CD8-positive, alpha-beta memory T cell (primary cell): ENCODE data around the gene PCDH1. TPM values are rescaled to one million over a fixed set of nuclear protein-coding genes. Genes with fewer than 3 reads are reported as not detected.
"Not testable (repeated sequence)": the region's sequence is repeated elsewhere in the genome, so short reads cannot be mapped to it uniquely, and the experiment has no call there.

ENCODE experiments used
- CTCF ChIA-PET: fragments of 350-600 bp; sonication (Branson Sonifier 250); formaldehyde crosslinking; loops from one replicate; lab custom pipeline; 2021; ENCODE audit warnings: antibody characterized with exemption; lab: Charles Lee
- POLR2A ChIA-PET: fragments of 350-600 bp; sonication (Branson Sonifier 250); formaldehyde crosslinking; loops from one replicate; lab custom pipeline; 2021; ENCODE audit warnings: antibody characterized with exemption; lab: Charles Lee
- DNase-seq, 5 donors: peaks; one replicate each; pipeline versions ENCODE4 v3.0.0 to v3.0.0-alpha.2; 2020 to 2022; ENCODE audit warnings: mixed read lengths in 1 of 5
- H3K27ac ChIP-seq: one replicate; pipeline ENCODE4 v1.7.0; 2013; ENCODE audit warnings: low read depth, mild to moderate bottlenecking, low read length, moderate library complexity
- H3K27me3 ChIP-seq: 2 replicates; pipeline ENCODE4 v1.7.0; 2013; ENCODE audit warnings: low read length, mild to moderate bottlenecking; ENCODE audit not compliant: insufficient read depth, poor library complexity, severe bottlenecking
- H3K36me3 ChIP-seq: 2 replicates; pipeline ENCODE4 v1.7.0; 2013; ENCODE audit warnings: mild to moderate bottlenecking, low read length, moderate library complexity; ENCODE audit not compliant: insufficient read depth
- H3K4me1 ChIP-seq: 2 replicates; pipeline ENCODE4 v1.7.0; 2013; ENCODE audit warnings: mild to moderate bottlenecking, low read length, moderate library complexity; ENCODE audit not compliant: insufficient read depth
- H3K4me3 ChIP-seq: 2 replicates; pipeline ENCODE4 v1.7.0; 2013; ENCODE audit warnings: mild to moderate bottlenecking, low read length
- H3K9me3 ChIP-seq: 2 replicates; pipeline ENCODE4 v1.7.0; 2013; ENCODE audit warnings: mild to moderate bottlenecking, low read length
- H3K27ac Mint-ChIP-seq, 8 donors: one replicate each; pipeline ENCODE4 v1.8.0; 2020 to 2021; ENCODE audit warnings: mixed read lengths in 8 of 8, mild to moderate bottlenecking in 6 of 8, inconsistent platforms in 3 of 8, moderate library complexity in 3 of 8
- H3K27me3 Mint-ChIP-seq, 2 donors: one replicate each; pipeline ENCODE4 v1.8.0; 2020 to 2021; ENCODE audit warnings: mixed read lengths in 2 of 2, mild to moderate bottlenecking in 1 of 2, moderate library complexity in 1 of 2
- H3K36me3 Mint-ChIP-seq, 3 donors: one replicate each; pipeline ENCODE4 v1.8.0; 2020 to 2021; ENCODE audit warnings: mixed read lengths in 3 of 3, inconsistent platforms in 1 of 3, mild to moderate bottlenecking in 1 of 3
- H3K4me1 Mint-ChIP-seq, 3 donors: one replicate each; pipeline ENCODE4 v1.8.0; 2020 to 2021; ENCODE audit warnings: mixed read lengths in 3 of 3, inconsistent platforms in 1 of 3, mild to moderate bottlenecking in 1 of 3
- H3K4me3 Mint-ChIP-seq, 7 donors: one replicate each; pipeline ENCODE4 v1.8.0; 2020 to 2021; ENCODE audit warnings: mixed read lengths in 7 of 7, mild to moderate bottlenecking in 6 of 7, moderate library complexity in 4 of 7, inconsistent platforms in 2 of 7
- H3K9me3 Mint-ChIP-seq, 5 donors: one replicate each; pipeline ENCODE4 v1.8.0; 2020 to 2022; ENCODE audit warnings: mixed read lengths in 5 of 5, mild to moderate bottlenecking in 3 of 5, moderate library complexity in 2 of 5, inconsistent platforms in 1 of 5
- polyA plus RNA-seq: library from polyadenylated mRNA; unstranded; fragments of 300-500 nt; fragmentation: Illumina TruSeq; gene quantifications from one replicate; pipeline ENCODE4 v1.2.3, GENCODE V29; 2021
- total RNA-seq, 2 experiments: library from RNA; stranded (reverse); gene quantifications; one replicate each; pipeline ENCODE4 v1.2.3, GENCODE V29; 2021

PCDH1 gene
- total and polyA plus RNA-seq, 3 experiments from 2014 or later, result 0.54 TPM; not detected in 2

- no peaks in the 10 kb centered on the region for H3K27me3 ChIP-seq
Measured at GRCh38 chr5:141821430-141821925, 56.7 kb downstream of the PCDH1 start.

DNA sequence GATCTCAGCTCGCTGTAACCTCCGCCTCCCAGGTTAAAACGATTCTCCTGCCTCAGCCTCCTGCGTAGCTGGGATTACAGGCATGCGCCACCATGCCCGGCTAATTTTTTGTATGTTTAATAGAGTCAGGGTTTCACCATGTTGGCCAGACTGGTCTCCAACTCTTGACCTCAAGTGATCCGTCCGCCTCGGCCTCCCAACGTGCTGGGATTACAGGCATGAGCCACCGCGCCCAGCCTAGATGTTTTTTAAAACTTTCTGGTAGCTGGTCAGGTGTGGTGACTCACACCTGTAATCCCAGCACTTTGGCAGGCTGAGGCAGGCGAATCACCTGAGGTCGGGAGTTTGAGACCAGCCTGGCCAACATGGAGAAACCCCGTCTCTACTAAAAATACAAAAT lies 57.5 kb downstream of the PCDH1 start:
- CTCF ChIA-PET, result interaction anchor here (1.2 kb wide), 1 partner anchor 10 kb away, joined by 3 read pairs; no protein-coding TSS in a partner anchor
- H3K9me3 ChIP-seq, H3K27me3 ChIP-seq, H3K4me1 ChIP-seq, POLR2A ChIA-PET, H3K36me3 Mint-ChIP-seq, H3K4me1 Mint-ChIP-seq, H3K27ac Mint-ChIP-seq, H3K9me3 Mint-ChIP-seq, H3K4me3 Mint-ChIP-seq, H3K36me3 ChIP-seq, H3K27ac ChIP-seq, DNase-seq, H3K4me3 ChIP-seq: not testable (repeated sequence)
- peaks cover 8 to 21% of the 10 kb centered on the region in 2 donors for H3K27me3 Mint-ChIP-seq

More at GRCh38 chr5:141821430-141821925, 56.7 kb downstream of the PCDH1 start:
- H3K9me3 ChIP-seq, result no peaks in the 10 kb centered on the region
- CTCF ChIA-PET, result no interaction called here
- no peaks in the 10 kb centered on the region for H3K36me3 ChIP-seq
- Mint-ChIP-seq H3K27ac (no peak overlapping the region), H3K27me3 (peaks cover 8 to 20% of the 10 kb centered on the region in 2 donors), H3K4me1 (no peaks in the 10 kb centered on the region), H3K9me3 (no peaks in the 10 kb centered on the region), H3K4me3 (no peak overlapping the region), H3K36me3 (no peaks in the 10 kb centered on the region)
- H3K4me3 ChIP-seq, result no peak overlapping the region
- DNase-seq, result no peak
- POLR2A ChIA-PET, result no interaction called here
- H3K27ac ChIP-seq, result no peak overlapping the region
- no peaks in the 10 kb centered on the region for H3K4me1 ChIP-seq

DNA sequence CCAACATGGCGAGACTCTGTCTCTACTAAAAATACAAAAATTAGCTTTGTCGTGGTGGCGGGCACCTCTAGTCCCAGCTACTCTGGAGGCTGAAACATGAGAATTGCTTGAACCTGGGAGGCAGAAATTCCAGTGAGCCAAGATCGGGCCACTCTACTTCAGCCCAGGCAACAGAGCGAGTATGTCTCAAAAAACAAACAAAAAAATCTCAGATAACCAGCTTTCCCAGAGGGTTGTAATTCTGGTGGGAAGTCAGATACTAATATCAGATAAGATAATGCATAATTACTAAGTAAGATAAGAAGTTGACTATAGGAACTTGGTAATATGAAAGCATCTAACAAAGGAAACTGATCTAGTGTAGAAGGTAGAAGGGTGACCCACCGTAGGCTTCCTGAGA lies 60.6 kb downstream of the PCDH1 start:
- no peak overlapping the region for H3K27ac ChIP-seq
- no peak overlapping the region for H3K4me3 Mint-ChIP-seq
- DNase-seq, result no peak
- H3K27me3 Mint-ChIP-seq, result peaks cover 9 to 43% of the 10 kb centered on the region in 2 donors
- no peaks in the 10 kb centered on the region for H3K4me1 Mint-ChIP-seq
- H3K27ac Mint-ChIP-seq, result no peak overlapping the region
- CTCF ChIA-PET, result interaction anchor here (1.2 kb wide), 1 partner anchor 125 kb away, joined by 4 read pairs; no protein-coding TSS in a partner anchor
- H3K36me3 ChIP-seq, result no peaks in the 10 kb centered on the region
- no peaks in the 10 kb centered on the region for H3K36me3 Mint-ChIP-seq
- H3K4me3 ChIP-seq, result no peak overlapping the region
- H3K9me3 ChIP-seq, result no peaks in the 10 kb centered on the region
- H3K4me1 ChIP-seq, result no peaks in the 10 kb centered on the region
- H3K9me3 Mint-ChIP-seq, result no peaks in the 10 kb centered on the region
- no peaks in the 10 kb centered on the region for H3K27me3 ChIP-seq
- POLR2A ChIA-PET, result interaction anchor here (0.6 kb wide), 1 partner anchor 11 kb away, joined by 5 read pairs; no protein-coding TSS in a partner anchor

- peak overlapping the region in 1 of 8 donors; percentile 61 for H3K27ac Mint-ChIP-seq
Measured at GRCh38 chr5:141816598-141817399, 61.4 kb downstream of the PCDH1 start.

GRCh38 chr5:141815796-141816180 lies 62.4 kb downstream of the PCDH1 start:
- DNase-seq, result no peak
- Histone ChIP-seq H3K27ac (no peak overlapping the region), H3K36me3 (no peaks in the 10 kb centered on the region), H3K27me3 (peaks cover 8% of the 10 kb centered on the region), H3K4me1 (no peaks in the 10 kb centered on the region), H3K4me3 (no peak overlapping the region), H3K9me3 (no peaks in the 10 kb centered on the region)
- CTCF ChIA-PET, result interaction anchor here (0.7 to 5.5 kb wide), 7 partner anchors 9 to 151 kb away, joined by 3 to 30 read pairs (median 3); partner anchors contain the start of gene PCDH1
- Mint-ChIP-seq H3K4me3 (no peak overlapping the region), H3K9me3 (no peaks in the 10 kb centered on the region), H3K4me1 (no peaks in the 10 kb centered on the region), H3K27ac (no peak overlapping the region), H3K27me3 (peaks cover 23 to 60% of the 10 kb centered on the region in 2 donors), H3K36me3 (no peaks in the 10 kb centered on the region)
- POLR2A ChIA-PET, result no interaction called here

More at GRCh38 chr5:141816598-141817399, 61.4 kb downstream of the PCDH1 start:
- Mint-ChIP-seq H3K27me3 (peaks cover 15 to 51% of the 10 kb centered on the region in 2 donors), H3K4me3 (no peak overlapping the region), H3K4me1 (no peaks in the 10 kb centered on the region), H3K9me3 (no peaks in the 10 kb centered on the region), H3K36me3 (no peaks in the 10 kb centered on the region)
- Histone ChIP-seq H3K9me3 (no peaks in the 10 kb centered on the region), H3K4me1 (no peaks in the 10 kb centered on the region), H3K27me3 (no peaks in the 10 kb centered on the region), H3K36me3 (no peaks in the 10 kb centered on the region), H3K27ac (no peak overlapping the region), H3K4me3 (no peak overlapping the region)
- CTCF ChIA-PET, result interaction anchor here (0.9 to 5.5 kb wide), 5 partner anchors 8 to 144 kb away, joined by 3 to 30 read pairs (median 4); partner anchors contain the start of gene PCDH1
- POLR2A ChIA-PET, result no interaction called here
- DNase-seq, result no peak

- H3K36me3 Mint-ChIP-seq, result no peaks in the 10 kb centered on the region
Measured at GRCh38 chr5:141815051-141815795, 63.0 kb downstream of the PCDH1 start.

DNA sequence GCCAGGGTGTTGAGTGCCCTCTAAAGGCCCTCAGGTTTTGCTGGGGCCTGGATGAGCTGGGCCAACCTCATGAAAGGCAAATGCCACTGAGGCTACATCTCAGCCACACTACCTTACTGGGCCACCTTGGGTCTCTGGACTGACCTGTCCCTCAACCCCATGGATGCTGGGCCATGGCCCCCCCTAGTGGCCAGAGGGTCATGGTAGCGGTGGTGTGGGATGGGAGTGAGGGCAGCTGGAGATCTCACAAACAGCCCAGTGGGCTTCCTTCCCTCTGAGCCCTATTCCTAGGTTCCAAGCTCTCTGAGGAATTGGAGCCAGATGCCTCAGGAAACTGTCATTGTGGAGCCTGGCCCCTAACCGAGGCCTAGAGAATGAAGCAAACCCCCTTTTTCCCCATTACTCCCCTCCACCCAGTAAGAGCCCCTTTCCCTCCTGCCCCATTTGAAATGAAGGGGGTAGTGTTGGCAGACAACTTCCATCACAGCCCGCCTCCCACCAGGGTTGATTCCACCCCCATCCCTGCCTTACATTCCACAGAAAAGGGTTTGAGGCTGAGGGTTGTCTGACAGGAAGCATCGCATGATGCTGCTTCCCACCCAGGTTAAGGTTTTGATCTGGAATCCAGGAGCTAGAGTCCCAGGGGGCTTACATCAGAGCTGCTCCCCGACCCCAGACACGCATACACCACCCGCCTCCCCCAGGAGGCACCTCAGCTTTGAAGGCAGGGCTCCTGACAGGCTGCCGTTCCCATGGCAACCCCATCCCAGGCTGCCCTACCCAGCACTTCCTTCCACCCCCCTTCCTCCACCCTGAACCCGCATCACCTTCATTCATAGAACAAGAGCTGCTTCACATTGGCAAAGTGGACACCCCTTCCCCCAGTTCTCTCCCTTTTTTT lies 63.9 kb downstream of the PCDH1 start:
- Histone ChIP-seq H3K4me1 (no peaks in the 10 kb centered on the region), H3K27ac (no peak overlapping the region), H3K4me3 (no peak overlapping the region), H3K27me3 (peaks cover 10% of the 10 kb centered on the region), H3K9me3 (no peaks in the 10 kb centered on the region), H3K36me3 (no peaks in the 10 kb centered on the region)
- Mint-ChIP-seq H3K4me1 (no peaks in the 10 kb centered on the region), H3K27me3 (peaks cover 20 to 68% of the 10 kb centered on the region in 2 donors), H3K27ac (no peak overlapping the region), H3K9me3 (no peaks in the 10 kb centered on the region), H3K4me3 (no peak overlapping the region), H3K36me3 (no peaks in the 10 kb centered on the region)
- ChIA-PET CTCF (interaction anchor here (0.9 to 5.5 kb wide), 11 partner anchors 10 to 155 kb away, joined by 3 to 30 read pairs (median 6); partner anchors contain the start of genes PCDH1 and RNF14), POLR2A (interaction anchor here (0.5 kb wide), 1 partner anchor 121 kb away, joined by 3 read pairs; no protein-coding TSS in a partner anchor)
- DNase-seq, result peak in 2 of 5 donors; percentile 31 to 63

More at GRCh38 chr5:141815051-141815795, 63.0 kb downstream of the PCDH1 start:
- Histone ChIP-seq H3K4me1 (no peaks in the 10 kb centered on the region), H3K27ac (no peak overlapping the region), H3K9me3 (no peaks in the 10 kb centered on the region), H3K36me3 (no peaks in the 10 kb centered on the region), H3K27me3 (peaks cover 10% of the 10 kb centered on the region), H3K4me3 (no peak overlapping the region)
- no peak for DNase-seq
- CTCF ChIA-PET, result interaction anchor here (0.7 to 5.5 kb wide), 10 partner anchors 9 to 150 kb away, joined by 3 to 30 read pairs (median 4); partner anchors contain the start of gene PCDH1
- POLR2A ChIA-PET, result no interaction called here
- Mint-ChIP-seq H3K4me1 (no peaks in the 10 kb centered on the region), H3K27ac (no peak overlapping the region), H3K9me3 (no peaks in the 10 kb centered on the region), H3K4me3 (no peak overlapping the region), H3K27me3 (peaks cover 20 to 65% of the 10 kb centered on the region in 2 donors)
